Measurements from ENCODE around the gene CRKL.
A peak's percentile ranks its signal among the peaks of the same experiment; 100 is the strongest.
"Not testable (repeated sequence)": the region's sequence is repeated elsewhere in the genome, so short reads cannot be mapped to it uniquely, and the experiment has no call there.

The CRKL gene

DNA sequence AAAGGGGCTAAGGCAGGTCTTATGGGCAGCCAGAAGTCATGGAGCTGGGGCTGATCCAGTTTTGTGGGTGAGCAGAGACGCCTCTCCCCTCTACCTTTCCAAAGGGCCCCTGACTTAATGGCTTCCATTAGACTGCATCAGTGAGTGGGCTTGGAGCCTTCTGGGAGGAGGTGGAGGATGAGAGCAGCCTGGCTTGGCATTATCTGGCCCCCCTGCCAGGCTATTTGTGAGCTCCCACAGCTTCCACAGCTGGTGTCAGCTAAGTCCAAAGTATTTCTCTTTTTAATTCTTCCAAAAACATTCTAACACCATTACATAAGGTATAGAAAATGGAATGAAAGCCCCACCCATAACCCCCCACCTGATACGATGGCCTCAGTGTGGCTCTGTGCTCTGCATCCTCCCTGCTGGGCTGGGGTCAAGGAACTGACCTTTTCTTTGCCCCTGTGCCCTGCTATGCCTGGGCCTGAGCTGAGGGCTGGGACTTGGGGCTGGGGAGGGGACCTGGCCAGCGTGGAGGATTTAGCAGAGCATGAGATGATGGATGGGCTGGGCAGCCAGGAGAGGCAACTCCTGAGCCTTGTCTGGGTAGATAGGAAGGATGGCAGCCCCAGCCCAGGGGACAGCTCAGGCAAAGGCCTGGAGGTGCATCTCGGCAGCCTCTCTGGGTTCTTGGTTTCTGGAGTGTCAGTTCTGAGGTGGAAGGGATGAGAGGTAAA is 53.9 kb downstream of the CRKL start:
- no peak for DNase-seq

DNA sequence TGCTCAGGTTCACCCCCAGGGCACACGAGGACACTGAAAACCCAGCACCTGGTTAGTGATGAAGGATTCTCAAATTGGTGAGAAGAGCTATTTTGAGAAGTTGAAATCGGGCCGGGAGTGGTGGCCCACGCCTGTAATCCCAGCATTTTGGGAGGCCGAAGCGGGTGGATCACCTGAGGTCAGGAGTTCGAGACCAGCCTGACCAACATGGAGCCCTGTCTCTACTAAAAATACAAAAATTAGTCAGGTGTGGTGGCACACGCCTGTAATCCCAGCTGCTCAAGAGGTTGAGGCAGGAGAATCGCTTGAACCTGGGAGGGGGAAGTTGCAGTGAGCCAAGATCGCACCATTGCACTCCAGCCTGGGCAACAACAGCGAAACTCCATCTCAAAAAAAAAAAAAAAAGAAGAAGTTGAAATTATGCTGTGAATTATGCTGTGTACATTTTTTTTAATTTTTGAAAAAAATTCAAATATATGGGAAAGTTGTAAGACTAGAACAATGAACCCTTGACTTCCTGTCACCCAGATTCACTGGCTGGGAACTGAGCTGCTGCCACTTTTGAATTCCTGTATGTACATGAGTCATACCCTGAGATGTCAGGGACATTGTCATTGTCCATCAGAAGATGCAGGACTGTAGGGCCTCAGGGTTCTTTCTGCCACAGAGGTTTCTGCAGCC is 54.9 kb downstream of the CRKL start:
- DNase-seq, result not testable (repeated sequence)

DNA sequence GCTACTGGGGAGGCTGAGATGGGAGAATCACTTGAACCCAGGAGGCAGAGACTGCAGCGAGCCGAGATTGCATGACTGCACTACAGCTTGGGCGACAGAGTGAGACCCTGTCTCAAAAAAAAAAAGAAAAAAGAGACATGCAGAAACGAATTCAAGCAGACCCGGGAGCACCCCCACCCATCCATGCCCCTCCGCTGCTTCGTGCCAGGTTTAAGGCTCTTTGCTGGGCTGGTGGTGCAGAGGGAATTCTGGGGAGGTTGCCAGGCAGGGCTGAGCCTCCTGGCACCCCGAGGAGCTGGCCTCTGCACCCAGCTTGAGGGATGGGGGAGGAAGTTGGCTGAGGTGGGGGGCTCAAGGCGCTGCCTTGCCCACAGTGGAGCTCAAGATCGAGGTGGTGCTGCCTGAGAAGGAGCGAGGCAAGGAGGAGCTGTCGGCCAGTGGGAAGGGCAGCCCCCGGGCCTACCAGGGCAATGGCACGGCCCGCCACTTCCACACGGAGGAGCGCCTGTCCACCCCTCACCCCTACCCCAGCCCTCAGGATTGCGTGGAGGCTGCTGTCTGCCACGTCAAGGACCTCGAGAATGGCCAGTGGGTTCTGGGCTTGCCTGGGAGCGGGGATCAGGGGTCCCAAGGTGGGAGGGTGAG is 55.8 kb downstream of the CRKL start:
- no peak for DNase-seq

DNA sequence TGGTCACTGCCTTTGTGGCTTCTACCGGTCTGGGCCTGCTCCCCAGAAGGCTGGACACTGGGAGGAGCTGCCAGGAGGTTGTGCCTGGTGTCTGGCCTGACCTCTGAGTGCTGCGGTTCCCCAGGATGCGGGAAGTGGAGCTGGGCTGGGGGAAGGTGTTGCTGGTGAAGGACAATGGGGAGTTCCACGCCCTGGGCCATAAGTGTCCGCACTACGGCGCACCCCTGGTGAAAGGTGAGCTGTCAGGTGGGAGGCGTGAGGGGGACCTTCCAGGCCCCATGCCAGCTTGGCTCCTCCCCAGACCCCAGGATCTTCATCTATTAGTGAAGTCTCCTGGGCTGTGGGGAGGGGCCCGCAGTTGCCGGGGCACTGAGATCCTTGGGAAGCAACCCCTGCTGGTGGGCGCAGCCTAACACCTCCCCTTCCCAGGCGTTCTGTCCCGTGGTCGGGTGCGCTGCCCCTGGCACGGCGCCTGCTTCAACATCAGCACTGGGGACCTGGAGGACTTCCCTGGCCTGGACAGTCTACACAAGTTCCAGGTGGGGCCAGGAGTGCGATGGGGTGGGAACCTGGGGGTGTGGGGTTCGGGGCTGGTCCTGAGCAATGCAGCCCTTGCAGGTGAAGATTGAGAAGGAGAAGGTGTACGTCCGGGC is 56.6 kb downstream of the CRKL start:
- no peak for DNase-seq

DNA sequence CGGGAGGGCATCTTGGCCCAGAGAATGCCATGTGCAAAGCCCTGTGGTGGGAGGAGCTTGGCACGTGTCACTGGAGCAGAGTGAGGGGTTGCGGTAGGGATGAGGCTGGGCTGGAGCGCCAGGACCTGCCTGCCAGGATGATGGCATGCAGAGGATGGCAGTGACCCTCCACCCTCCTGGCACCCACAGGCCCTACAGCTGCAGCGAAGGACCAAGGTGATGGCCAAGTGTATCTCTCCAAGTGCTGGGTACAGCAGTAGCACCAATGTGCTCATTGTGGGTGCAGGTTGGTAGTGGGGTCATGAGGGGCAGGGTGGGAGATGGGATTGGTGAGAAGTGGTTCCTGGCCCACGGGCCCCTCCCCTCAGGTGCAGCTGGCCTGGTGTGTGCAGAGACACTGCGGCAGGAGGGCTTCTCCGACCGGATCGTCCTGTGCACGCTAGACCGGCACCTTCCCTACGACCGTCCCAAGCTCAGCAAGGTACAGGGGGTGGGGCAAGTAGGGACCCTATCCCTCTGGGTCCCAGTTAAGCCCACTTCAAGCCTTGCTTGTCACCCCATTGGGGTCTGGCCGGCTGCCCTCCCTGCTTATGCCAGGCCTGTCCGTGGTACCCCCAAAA is 57.2 kb downstream of the CRKL start:
- DNase-seq, result no peak

DNA sequence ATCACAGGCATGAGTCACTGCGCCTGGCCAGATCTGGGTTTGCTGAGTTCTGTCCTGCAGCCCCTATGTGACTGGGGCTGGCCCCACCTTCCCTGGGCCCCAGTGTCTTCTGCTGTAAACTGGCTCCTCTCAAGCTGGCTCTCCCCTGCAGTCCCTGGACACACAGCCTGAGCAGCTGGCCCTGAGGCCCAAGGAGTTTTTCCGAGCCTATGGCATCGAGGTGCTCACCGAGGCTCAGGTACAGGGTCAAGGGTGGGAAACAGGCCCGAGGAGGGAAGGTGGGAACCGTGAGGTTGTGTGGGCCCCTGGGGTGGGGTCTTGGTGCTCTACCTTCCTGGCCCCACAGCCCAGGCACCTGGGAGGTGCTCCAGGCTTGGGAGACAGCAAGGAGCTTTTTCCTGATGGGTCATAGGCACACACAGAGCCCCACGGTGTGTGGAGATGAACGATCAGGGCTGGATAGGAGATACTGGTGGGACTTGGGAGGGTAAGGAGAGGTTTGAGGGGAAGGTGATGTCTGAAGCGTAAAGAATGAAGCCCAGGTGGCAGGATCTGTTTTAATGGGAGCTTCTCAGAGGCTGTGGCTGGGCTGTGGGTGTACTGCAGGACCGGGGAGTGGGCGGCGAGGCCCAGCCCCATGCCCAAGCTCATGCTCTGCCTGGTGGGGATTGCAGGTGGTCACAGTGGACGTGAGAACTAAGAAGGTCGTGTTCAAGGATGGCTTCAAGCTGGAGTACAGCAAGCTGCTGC is 58.5 kb downstream of the CRKL start:
- DNase-seq, result no peak

DNA sequence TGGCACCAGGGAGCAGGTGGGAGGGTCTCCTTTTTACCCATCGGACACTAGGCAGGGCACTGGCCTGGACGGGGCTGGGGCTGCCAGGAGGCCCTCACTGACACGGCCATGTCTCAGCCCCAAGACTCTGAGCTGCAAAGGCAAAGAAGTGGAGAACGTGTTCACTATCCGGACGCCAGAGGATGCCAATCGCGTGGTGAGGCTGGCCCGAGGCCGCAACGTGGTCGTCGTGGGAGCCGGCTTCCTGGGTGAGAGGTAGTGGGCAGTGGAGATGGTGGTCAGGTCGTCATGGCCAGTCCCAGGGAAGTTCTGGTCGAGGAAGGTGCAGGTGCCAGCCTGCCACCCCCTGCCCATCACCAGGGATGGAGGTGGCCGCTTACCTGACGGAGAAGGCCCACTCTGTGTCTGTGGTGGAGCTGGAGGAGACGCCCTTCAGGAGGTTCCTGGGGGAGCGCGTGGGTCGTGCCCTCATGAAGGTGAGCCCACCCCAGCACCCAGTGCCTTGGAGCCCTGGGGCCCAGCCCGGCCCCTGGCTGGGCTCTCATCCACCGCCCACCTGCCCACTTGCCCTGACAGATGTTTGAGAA is 59.2 kb downstream of the CRKL start:
- no peak for DNase-seq

DNA sequence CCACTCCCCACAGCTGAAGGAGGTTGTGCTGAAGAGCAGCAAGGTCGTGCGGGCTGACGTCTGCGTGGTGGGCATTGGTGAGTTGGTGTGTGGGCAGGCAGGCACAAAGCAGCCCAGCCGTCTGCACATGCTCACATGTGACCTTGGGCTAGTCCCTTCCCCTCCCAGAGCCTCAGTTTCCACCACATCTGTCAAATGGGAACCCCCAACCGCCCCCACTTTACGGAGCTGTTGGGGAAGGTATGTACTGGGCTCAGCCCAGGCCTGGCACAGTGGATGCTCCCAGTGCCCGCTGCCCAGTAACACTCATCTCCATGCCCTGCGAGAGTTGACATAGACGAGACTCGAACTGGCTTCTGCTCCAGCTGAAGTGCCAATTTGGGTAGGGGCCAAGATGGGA is 59.8 kb downstream of the CRKL start:
- no peak for DNase-seq

DNA sequence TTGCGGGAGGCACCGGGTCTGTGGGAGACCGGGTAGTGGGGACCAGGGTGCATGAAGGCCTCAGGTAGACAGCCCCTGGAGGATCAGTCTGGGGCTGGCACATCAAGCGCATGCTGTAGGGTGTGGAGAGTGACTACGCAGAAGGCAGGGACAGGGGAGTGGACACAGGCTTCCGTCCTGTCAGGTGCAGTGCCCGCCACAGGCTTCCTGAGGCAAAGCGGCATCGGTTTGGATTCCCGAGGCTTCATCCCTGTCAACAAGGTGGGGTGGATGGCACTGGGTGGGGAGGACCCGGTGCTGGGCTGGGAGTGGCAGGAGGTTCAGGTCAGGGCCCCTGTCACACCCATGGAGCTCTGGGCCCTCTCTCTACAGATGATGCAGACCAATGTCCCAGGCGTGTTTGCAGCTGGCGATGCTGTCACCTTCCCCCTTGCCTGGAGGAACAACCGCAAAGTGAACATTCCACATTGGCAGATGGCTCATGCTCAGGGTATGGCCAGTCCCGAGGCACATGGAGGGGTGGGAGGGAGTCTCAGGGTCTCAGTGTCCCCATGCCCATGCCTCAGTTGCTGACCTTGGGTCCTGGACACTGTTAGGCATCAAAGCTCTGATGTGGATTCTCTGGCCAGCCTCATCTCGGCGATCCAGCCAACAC is 60.4 kb downstream of the CRKL start:
- DNase-seq, result no peak

DNA sequence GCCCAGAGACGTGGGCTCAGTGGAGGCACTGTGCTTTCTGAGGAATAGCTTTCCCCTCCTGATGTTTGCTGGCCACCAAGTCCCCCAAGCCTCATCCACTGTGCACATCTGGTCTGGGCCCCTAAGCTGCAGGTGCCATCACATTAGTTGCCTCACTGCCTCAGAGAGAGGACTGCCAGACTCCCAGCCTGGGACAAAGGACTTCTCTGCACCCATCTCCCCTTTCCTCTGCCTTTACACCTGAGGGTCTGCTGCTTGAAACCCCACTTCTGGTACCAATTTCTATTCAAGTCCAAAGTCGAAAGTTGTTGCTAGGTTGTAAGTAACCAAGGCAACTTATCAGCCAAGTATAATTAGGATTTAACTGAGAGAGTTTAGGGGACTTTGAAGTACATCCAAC is 61.2 kb downstream of the CRKL start:
- DNase-seq, result no peak

DNA sequence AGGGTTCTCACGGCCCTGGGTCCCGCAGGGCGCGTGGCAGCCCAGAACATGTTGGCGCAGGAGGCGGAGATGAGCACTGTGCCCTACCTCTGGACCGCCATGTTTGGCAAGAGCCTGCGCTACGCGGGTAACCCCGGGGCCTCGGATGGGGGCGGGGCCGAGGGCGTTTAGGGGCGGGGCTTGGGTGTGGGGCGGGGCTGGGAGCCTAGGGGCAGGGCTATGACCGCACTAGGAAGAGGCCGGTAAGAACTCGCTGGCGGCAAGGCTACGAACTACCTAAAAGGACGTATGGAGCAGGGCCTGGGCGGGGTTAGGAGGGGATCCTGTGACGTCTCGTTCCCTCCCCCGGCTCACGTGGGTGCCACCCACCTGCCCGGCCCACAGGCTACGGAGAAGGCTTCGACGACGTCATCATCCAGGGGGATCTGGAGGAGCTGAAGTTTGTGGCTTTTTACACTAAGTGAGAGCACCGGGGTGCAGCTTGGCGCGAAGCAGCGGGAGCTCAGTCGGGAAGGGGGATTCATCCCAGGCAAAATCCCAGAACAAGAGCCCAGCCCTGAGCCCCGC is 62.1 kb downstream of the CRKL start:
- peak; percentile 70 for DNase-seq

DNA sequence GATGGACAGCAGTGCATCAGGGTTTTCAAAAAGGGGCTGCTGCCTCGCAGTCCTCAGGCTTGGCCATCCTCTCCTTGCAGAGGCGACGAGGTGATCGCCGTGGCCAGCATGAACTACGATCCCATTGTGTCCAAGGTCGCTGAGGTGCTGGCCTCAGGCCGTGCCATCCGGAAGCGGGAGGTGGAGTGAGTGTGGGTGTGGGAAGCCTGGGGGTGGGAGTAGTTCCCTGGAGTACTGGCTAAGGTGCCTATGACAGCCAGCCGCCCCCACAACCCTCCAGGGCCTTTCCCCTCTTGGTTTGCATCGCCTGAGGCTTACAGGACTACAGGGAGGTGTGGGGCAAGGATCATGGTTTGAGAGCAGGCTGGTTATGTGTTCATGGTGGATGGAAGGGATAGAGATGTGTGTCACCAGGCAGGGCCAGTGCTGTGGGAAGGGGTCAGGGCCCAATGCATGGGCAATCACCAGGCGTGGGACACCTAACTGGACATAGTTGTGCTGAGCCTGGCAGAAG is 62.8 kb downstream of the CRKL start:
- no peak for DNase-seq

DNA sequence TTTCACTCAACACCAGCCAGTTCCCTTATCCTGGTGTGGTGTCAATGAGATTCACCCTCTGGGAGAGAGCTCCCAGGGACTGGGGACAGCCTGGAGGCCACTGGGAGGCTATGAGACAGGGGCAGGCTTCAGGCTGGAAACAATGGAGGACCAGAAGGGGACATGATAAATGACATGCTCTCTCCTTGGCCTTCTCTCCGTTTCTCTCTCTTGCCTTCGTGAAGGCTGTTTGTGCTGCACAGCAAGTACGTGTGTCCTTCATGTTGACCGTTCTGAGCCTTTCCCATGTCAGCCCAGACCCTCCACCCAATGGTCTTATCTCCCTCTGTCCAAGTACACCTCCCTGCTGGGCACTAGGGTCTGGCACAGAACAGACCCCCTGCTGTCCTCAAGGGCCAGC is 63.3 kb downstream of the CRKL start:
- DNase-seq, result no peak

DNA sequence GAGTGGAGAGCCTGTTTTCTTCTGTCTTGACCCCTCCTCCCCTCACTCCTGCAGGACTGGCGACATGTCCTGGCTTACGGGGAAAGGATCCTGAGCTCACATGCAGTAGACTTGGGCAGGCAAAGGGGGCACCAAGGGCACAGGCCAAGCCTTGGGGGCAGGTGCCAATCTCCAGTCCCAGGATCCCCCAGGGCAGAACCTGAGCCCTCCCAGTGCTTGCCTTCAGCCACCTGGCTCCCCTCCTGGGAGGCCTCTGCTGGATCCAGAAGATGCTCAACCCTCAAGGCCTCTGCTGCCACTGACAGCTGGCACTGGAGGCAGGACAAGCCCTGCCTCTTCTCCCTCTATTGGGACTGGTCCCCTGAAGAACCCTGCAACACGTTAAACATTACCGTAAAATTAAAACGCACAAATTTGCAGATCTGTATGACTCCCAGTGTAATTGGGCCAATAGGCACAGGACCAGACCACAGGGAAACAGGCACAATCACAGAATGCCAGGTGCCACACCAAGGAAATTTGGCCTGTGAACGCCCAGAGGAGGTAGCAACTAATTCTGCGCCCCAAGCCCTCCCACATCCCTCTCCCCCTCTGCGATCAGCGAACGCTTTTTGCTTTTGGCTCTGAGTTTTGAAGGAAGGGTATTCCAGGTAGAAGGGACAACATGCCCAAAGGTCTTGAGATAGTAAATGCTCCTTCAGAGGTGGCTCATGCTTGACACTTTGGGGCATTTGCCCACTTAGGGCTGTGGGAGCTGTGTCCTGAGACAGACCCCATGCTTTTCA is 63.9 kb downstream of the CRKL start:
- no peak for DNase-seq

DNA sequence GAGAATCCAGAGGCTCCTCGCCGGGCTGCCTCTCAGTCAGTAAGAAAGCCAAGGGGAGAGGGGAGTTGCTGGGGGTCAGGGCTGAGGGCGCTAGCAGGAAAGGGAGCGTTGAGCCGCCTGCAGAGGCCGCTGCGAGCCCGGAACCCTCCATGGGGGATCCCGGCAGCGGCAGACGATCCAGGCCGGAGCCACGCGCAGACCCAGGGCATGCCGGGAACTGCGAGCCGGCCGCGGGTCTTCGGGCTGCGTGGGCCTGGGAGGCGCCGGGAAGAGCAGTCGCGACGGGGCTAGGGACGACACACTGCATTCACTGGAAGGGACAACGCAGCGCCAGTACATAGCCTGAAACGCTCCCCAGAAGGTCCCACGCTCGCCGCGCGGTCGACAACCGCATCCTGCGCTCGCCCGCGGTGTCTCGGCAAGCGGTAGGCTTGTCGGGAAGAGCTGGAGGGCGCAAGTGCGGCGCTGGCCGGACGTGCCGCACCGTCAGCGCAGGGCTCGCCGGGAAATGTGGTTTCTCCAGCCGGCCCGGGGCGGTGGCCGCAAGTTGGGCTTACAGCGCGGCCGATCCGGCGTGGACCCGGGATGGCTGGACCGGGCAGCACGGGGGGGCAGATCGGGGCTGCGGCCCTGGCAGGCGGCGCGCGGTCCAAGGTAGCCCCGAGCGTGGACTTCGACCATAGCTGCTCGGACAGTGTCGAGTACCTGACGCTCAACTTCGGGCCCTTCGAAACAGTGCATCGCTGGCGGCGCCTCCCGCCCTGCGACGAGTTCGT is 64.8 kb downstream of the CRKL start, which contains the start of gene LZTR1:
Gene LZTR1, plus strand, starts transcription at position 511 of the 776 bp plus-strand sequence. Its CDS starts 75 bp downstream, at position 586.
- DNase-seq, result peak; percentile 68

DNA sequence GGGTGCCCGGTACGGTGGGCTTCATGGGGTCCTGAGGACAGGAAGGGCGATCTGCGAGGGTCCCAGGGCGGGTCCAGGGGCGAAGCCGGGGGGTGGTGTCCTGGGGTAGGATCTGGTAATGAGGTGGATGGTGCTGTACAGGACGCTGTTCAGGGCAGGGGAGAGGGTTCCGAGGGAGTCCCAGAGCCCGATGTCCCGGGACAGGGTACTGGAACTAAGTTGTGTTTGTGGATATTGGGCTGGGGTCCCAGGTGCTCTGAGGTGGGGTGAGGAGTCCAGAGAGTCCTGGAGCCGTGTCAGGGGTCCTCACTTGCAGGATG is 65.3 kb downstream of the CRKL start:
- DNase-seq, result no peak

DNA sequence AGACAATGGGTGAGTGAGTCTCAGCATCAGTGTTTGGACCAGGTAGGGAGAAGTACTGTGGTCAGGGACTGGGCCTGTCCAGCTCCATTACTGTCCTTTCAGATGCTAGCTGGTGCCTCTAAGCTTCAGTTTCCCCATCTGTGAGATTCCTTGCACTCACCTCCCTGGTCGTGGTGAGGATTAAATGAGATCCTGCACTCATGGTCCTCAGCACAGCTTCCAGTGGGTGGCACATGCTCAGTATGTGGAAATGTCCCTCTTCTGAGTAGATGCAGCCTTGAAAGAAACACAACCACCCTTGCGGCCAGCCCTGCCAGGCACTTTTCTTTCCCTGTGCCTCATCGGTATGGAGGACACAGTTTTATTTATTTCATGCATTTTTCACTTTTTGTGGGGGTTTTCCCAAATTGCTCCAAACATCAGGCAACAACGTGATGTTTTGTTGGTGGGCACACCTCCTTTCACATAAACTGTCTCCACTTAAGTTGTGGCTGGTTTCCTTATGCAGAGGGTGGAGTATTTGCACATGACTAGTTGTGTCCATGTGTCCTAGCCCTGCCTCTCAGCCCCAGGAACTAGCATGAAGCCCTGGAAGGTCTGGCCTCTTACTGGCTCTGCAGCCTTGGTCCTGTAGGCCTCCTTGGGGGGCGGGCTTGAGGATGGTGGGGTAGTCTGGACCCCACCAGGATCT is 66.0 kb downstream of the CRKL start:
- DNase-seq, result no peak

DNA sequence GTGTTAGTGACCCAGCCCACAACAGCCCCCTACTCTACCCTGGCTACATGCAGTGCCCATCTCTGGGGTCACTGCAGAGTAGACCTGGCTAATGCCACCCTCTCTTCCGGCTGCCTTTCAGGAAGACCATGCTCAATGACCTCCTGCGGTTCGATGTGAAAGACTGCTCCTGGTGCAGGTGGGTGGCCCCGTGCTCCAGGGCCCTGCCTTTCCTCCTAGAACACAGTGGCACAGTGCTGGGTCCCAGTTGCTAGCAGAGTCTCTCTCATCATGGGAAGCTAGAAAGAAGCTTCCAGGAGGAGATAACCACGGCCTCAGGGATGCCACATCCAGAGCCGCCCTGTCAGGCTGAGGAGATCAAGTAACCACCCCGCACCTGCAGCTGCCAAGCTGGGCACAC is 68.5 kb downstream of the CRKL start:
- DNase-seq, result no peak

DNA sequence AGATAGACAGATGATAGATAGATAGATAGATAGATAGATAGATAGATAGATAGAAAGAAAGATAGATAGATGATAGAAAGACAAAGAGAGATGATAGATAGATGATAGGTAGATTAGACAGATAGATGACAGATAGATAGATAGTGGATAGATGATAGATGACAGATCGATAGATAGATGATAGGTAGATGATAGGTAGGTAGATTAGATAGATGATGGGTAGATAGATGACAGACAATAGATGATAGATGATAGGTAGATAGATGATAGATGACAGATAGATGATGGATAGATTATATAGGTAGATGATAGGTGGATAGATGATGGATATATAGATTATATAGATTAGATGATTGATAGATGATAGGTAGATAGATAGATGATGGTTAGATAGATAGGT is 69.2 kb downstream of the CRKL start:
- no peak for DNase-seq

Data from CD4-positive, alpha-beta T cell treated with Interleukin-12 subunit alpha and Interleukin-12 subunit beta, for 1 hour (primary cell).